Amniotic stem cell (primary cell): ENCODE results near the gene POC1A.

ENCODE experiments used
- DNase-seq: peaks from one replicate; lab custom pipeline; 2025; lab: John Stamatoyannopoulos, UW

The POC1A gene

GRCh38 chr3:52085681-52086282 lies 68.4 kb downstream of the POC1A start:
- DNase-seq, result no peak

GRCh38 chr3:52084954-52085680 lies 69.1 kb downstream of the POC1A start:
- DNase-seq, result no peak

- no peak for DNase-seq
These were observed 69.8 kb downstream of the POC1A start for GRCh38 chr3:52084216-52084945.

- DNase-seq, result no peak
These were observed 70.6 kb downstream of the POC1A start for GRCh38 chr3:52083556-52084087.

- DNase-seq, result no peak
These were observed 71.3 kb downstream of the POC1A start for GRCh38 chr3:52082951-52083350.

- DNase-seq, result no peak
These were observed 73.1 kb downstream of the POC1A start for GRCh38 chr3:52080830-52081719.

- no peak for DNase-seq
These were observed 74.3 kb downstream of the POC1A start for GRCh38 chr3:52079958-52080357.

- no peak for DNase-seq
These were observed 75.3 kb downstream of the POC1A start for GRCh38 chr3:52078781-52079560.

GRCh38 chr3:52077925-52078324 lies 76.3 kb downstream of the POC1A start:
- DNase-seq, result no peak

- no peak for DNase-seq
These were observed 77.1 kb downstream of the POC1A start for GRCh38 chr3:52076896-52077780.

GRCh38 chr3:52073490-52073889 lies 80.7 kb downstream of the POC1A start:
- no peak for DNase-seq

- DNase-seq, result no peak
These were observed 81.8 kb downstream of the POC1A start for GRCh38 chr3:52072471-52072870.

- DNase-seq, result no peak
These were observed 82.2 kb downstream of the POC1A start for GRCh38 chr3:52072020-52072419.

GRCh38 chr3:52070724-52071621 lies 83.2 kb downstream of the POC1A start:
- no peak for DNase-seq

- DNase-seq, result no peak
These were observed 84.4 kb downstream of the POC1A start for GRCh38 chr3:52069855-52070254.

GRCh38 chr3:52069135-52069534 lies 85.1 kb downstream of the POC1A start:
- no peak for DNase-seq

GRCh38 chr3:52068730-52069129 lies 85.5 kb downstream of the POC1A start:
- no peak for DNase-seq

- no peak for DNase-seq
These were observed 86.1 kb downstream of the POC1A start for GRCh38 chr3:52068055-52068571.

GRCh38 chr3:52067526-52067925 lies 86.7 kb downstream of the POC1A start:
- no peak for DNase-seq
